Measurements from ENCODE around the gene TBC1D22A. TPM values are rescaled to one million over a fixed set of nuclear protein-coding genes. Genes with fewer than 3 reads are reported as not detected.
"Not testable (repeated sequence)": the region's sequence is repeated elsewhere in the genome, so short reads cannot be mapped to it uniquely, and the experiment has no call there.

The TBC1D22A gene
- total RNA-seq, 4 donors from 2014 or later, result 15.6 to 21.7 (median 20.5) TPM

DNA sequence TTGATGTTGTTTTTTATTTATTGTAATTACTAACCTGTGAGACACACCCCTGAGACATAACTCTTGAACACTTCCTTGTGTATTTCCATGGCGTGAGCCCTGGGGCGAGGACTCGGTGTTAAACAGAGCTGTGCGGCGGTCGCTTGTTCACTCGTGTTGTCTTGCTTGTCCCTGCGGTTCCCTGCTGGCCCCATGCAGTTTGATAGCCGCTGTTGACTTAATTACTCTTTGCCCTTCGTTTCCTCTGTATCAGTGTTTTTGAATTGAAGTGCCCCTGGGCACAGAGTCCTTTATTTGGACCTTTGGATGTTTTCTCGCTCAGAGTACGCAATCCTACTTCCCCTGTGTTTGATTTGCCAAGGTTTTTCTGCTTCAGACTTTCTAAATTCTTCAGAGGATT is 52.7 kb downstream of the TBC1D22A start:
- DNase-seq, result no peak
- Histone ChIP-seq H3K27ac (no peak overlapping the region), H3K4me3 (no peak overlapping the region), H3K27me3 (no peaks in the 10 kb centered on the region), H3K36me3 (peaks cover 0 to 10% (median 0%) of the 10 kb centered on the region in 3 donors), H3K9me3 (no peaks in the 10 kb centered on the region), H3K4me1 (peaks cover 12 to 32% (median 14%) of the 10 kb centered on the region in 3 donors)
- TF ChIP-seq CTCF (IDR thresholded peaks at IDR 0.05) (no peak), POLR2A (IDR thresholded peaks at IDR 0.05) (no peak)
- intact Hi-C loops (cut with DNase I), result no loop called here
- 60 to 62% methylated on average over 12 of the region's 12 CpGs for WGBS, 2 donors

DNA sequence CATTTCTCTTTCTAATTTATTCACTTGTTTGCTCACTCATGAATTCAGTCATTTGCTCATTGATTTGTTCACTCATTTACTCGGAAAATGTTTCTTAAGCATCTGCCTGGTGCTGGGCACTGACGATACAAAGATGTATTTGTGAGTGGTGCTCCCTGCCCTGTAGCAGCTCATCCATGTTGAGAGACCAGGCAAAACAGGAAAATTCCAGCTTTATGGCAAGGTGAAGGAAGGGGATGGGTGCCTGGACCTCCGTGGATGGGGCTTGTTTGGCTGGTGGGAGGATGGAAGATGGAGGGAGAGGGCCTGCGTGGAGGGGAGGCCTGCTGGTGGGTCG is 53.1 kb downstream of the TBC1D22A start:
- DNase-seq, result no peak
- peaks cover 12 to 32% (median 14%) of the 10 kb centered on the region in 3 donors for H3K4me1 ChIP-seq
- TF ChIP-seq CTCF (IDR thresholded peaks at IDR 0.05) (no peak), POLR2A (IDR thresholded peaks at IDR 0.05) (no peak)
- peaks cover 0 to 9% (median 0%) of the 10 kb centered on the region in 3 donors for H3K36me3 ChIP-seq
- WGBS, 2 donors, result 84 to 89% methylated on average over 4 to 5 of the region's 5 CpGs
- no peak overlapping the region for H3K4me3 ChIP-seq
- H3K27me3 ChIP-seq, result no peaks in the 10 kb centered on the region
- intact Hi-C loops (cut with DNase I), result no loop called here
- H3K27ac ChIP-seq, result peak overlapping the region in 1 of 4 donors; percentile 49
- no peaks in the 10 kb centered on the region for H3K9me3 ChIP-seq

DNA sequence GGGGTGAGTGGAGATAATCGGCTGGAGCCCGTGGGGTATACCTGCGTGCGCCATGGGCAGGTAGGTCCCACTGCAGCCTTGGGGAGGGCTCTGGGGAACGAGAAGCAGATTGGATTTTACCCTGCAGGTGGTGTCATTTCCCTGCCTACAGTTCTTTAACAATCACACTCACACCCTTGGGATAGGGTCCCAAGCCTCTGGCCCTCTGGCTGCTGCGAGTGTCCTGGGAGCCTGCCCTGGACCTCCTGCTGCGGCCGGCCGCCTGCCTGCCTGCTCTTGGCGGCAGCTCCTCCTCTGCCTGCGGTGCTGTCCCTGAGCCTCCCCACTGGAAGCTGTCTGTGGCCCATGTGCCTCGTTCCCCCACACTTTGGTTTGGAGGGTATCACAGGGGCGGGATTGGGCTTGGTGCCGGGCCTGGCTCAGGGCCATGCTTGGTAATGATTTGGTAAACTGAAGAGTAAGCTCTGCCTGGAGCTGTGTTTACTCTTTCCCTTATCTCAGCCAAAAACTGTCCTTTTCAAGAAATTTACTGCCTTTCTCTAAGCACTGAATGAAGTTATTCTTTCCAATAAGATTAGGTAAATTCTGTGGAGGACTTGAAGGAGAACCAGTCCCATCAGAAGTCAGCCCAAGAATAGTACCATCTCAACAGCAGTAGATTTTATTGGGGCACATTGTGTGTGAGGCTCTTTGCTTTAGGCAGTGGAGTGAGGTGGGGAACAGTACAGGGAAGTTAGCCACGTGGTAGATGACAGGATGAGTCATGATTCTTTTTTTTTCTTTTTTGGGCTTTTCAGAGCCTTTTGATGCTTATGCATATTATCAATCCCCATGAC is 53.7 kb downstream of the TBC1D22A start:
- H3K4me3 ChIP-seq, result no peak overlapping the region
- no peaks in the 10 kb centered on the region for H3K9me3 ChIP-seq
- DNase-seq, result no peak
- WGBS, 2 donors, result 41 to 58% methylated on average over 8 to 9 of the region's 15 CpGs
- intact Hi-C loops (cut with DNase I), result no loop called here
- no peaks in the 10 kb centered on the region for H3K27me3 ChIP-seq
- H3K27ac ChIP-seq, result peak overlapping the region in 1 of 4 donors; percentile 49
- H3K36me3 ChIP-seq, result peaks cover 0 to 3% (median 0%) of the 10 kb centered on the region in 3 donors
- no peak for TF ChIP-seq POLR2A (IDR thresholded peaks at IDR 0.05)
- TF ChIP-seq CTCF (IDR thresholded peaks at IDR 0.05), result no peak
- H3K4me1 ChIP-seq, result peaks cover 12 to 32% (median 14%) of the 10 kb centered on the region in 3 donors

DNA sequence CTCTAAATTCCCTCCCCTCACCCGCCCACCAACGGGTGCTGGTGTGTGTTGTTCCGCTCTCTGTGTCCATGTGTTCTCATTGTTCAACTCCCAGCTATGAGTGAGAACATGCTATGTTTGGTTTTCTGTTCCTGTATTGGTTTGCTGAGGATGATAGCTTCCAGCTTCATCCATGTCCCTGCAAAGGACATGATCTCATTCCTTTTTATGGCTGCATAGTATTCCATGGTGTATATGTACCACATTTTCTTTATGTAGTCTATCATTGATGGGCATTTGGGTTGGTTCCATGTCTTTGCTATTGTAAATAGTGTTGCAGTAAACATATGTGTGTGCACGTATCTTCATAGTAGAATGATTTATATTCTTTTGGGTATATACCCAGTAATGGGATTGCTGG is 54.9 kb downstream of the TBC1D22A start:
- H3K4me3 ChIP-seq; DNase-seq; H3K27ac ChIP-seq; H3K9me3 ChIP-seq; H3K36me3 ChIP-seq; intact Hi-C loops (cut with DNase I); H3K27me3 ChIP-seq: not testable (repeated sequence)
- 85 to 94% methylated on average over 4 of the region's 4 CpGs for WGBS, 2 donors
- H3K4me1 ChIP-seq, result peaks cover 12 to 32% (median 14%) of the 10 kb centered on the region in 3 donors

DNA sequence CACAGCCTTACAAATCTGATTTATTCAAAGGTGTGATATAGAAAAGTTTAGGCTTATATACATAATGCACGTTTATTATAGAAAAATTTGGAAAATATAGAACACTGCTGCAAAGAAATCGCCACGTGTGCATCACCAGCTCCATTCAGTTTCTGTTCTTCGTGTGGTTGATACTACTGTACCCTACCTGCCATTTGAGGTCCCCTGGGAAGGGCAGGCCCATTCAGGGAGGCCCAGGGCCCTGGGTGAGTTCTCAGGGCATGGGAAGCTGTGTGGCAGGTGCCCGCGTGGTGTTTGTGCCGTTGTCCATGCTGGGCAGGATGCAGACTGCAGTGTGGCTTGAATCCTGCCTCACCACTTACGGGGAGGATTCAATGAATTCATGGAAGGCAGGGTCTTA is 60.8 kb downstream of the TBC1D22A start:
- WGBS, 2 donors, result 70 to 82% methylated on average over 5 to 6 of the region's 8 CpGs
- H3K27me3 ChIP-seq, result no peaks in the 10 kb centered on the region
- no peak for DNase-seq
- TF ChIP-seq CTCF (IDR thresholded peaks at IDR 0.05) (no peak), POLR2A (IDR thresholded peaks at IDR 0.05) (no peak)
- peaks cover 0 to under 1% (median under 1%) of the 10 kb centered on the region in 3 donors for H3K4me1 ChIP-seq
- peaks cover 0 to 30% (median 0%) of the 10 kb centered on the region in 3 donors for H3K36me3 ChIP-seq
- intact Hi-C loops (cut with DNase I), result no loop called here
- no peak overlapping the region for H3K27ac ChIP-seq
- no peaks in the 10 kb centered on the region for H3K9me3 ChIP-seq
- H3K4me3 ChIP-seq, result no peak overlapping the region
